HG03575 (cell line): Measurements from ENCODE around the gene SEC14L1.
"Not testable (repeated sequence)": the region's sequence is repeated elsewhere in the genome, so short reads cannot be mapped to it uniquely, and the experiment has no call there.

Source experiments
- ATAC-seq: cut with Tn5 transposase; IDR thresholded peaks from one replicate; pipeline ENCODE4 v1.9.1; 2021; ENCODE audit not compliant: unreplicated experiment, insufficient number of reproducible peaks, low FRiP score; ENCODE audit errors: extremely low read depth

SEC14L1 gene

GRCh38 chr17:77155125-77155524 is 14.4 kb downstream of the SEC14L1 start:
- ATAC-seq = no peak

DNA sequence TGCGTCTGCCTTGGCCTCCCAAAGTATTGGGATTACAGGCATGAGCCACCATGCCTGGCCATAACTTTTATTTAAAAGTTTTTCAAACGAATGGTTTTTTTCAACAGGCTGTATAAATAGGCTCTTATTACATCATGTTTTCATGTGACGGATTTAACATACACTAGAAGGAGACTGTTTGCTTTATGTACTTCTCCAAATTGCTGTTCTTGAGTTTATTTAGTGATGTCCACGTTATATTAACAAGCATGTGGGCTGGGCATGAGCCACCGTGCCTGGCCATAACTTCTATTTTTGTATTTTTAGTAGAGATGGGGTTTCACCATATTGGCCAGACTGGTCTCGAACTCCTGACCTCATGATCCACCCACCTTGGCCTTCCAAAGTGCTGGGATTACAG is 17.0 kb downstream of the SEC14L1 start:
- not testable (repeated sequence) for ATAC-seq

- no peak for ATAC-seq
These were observed 19.5 kb downstream of the SEC14L1 start for GRCh38 chr17:77160091-77160874.

GRCh38 chr17:77160875-77161530 is 20.2 kb downstream of the SEC14L1 start:
- no peak for ATAC-seq

DNA sequence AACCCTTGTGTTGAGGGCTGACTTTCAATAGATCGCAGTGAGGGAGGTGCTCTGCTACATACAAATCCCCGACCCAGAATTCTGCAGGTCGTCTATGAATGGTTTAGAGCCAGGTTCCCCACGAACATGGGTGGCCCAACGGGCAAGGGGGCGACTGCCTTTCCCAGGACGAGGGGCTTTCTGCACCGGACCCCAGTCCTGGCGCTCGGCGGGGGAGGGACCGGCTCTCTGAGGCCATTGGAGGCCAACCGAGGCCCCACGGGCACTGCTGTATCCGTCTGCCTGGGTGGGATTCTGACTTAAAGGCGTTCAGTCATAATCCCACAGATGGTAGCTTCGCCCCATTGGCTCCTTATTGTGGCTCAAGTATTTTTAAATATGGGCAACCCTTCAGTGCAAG is 21.2 kb downstream of the SEC14L1 start:
- ATAC-seq = no peak

GRCh38 chr17:77163001-77163400 is 22.2 kb downstream of the SEC14L1 start:
- no peak for ATAC-seq

- ATAC-seq = no peak
These were observed 22.9 kb downstream of the SEC14L1 start for GRCh38 chr17:77163511-77164280.

- ATAC-seq = no peak
These were observed 23.8 kb downstream of the SEC14L1 start for GRCh38 chr17:77164483-77165091.

- no peak for ATAC-seq
These were observed 24.8 kb downstream of the SEC14L1 start for GRCh38 chr17:77165577-77165976.

DNA sequence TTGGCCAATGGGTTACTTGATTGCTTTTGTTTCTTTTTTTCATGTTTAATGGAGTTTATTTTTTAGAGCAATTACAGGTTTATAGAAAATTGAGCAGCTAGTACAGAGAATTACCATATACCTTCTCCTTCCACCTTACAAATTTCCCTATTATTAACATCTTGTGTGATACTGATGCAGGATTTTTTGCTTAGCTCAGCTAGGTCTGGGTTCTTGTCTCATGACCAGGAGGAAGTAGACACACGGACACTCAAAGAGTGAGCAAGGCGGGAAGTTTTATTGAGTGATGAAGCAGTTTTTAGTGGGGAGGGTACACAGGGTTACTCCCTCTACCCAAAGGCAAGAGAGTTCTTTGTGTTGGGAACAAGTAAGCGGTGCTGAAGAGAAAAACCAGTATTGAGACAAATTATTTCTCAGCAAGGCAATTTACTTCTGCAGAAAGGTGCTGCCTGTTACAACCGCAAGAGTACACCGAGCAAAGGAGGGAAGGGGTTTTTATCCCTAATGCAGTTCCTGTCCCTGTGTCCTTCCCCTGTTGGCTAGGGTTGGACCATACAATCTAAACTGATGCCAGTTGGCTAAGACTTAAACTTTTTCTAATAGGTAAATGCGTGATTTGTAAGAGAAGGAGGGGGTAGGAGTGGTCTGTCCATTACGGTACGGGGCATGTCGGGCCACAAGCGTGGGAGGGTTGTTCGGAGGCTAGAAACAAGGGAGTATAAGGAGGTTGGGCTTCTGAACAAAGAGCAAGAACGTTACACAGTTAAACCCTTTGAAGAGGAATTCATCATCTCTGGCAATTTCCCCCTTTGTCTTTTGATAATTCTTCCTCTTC is 26.9 kb downstream of the SEC14L1 start:
- ATAC-seq = no peak

- no peak for ATAC-seq
These were observed 32.3 kb downstream of the SEC14L1 start for GRCh38 chr17:77173104-77173503.

- no peak for ATAC-seq
These were observed 34.3 kb downstream of the SEC14L1 start for GRCh38 chr17:77174928-77175661.

DNA sequence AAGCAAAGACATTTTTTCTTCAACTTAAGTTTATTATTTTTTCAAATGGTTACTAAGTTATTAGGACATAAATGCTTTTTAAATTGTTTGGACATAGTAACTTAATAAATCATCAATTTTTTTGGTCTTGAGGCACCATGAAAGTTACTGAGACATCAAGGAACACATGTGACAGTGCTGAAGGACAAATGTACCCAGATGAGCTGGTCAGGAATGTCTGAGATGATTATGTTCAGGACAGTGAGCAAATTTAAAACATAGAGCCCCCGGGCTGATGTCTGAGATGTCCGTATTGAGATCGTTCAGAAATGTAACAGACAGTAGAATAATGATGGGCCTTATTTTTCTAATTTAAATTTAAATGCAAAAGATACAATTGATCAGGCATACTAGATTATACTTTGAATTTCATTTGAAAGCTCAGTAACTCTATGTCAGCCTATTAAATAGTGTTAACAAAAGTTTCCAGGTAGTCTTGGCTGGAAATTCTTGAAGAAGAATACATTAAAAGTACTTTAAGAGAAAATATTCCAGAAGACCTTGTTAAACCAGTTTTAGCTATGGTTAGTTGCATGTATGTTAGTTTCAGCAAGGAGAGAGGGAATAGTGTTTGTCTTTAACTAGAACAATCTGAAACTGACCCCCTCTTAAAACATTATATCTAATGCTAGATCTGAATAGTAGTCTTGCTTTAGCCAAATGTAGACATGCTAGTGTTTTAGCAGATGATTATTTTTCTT is 36.4 kb downstream of the SEC14L1 start:
- ATAC-seq = no peak

GRCh38 chr17:77178050-77178449 is 37.3 kb downstream of the SEC14L1 start:
- ATAC-seq = no peak

- ATAC-seq = no peak
These were observed 37.8 kb downstream of the SEC14L1 start for GRCh38 chr17:77178563-77178962.

DNA sequence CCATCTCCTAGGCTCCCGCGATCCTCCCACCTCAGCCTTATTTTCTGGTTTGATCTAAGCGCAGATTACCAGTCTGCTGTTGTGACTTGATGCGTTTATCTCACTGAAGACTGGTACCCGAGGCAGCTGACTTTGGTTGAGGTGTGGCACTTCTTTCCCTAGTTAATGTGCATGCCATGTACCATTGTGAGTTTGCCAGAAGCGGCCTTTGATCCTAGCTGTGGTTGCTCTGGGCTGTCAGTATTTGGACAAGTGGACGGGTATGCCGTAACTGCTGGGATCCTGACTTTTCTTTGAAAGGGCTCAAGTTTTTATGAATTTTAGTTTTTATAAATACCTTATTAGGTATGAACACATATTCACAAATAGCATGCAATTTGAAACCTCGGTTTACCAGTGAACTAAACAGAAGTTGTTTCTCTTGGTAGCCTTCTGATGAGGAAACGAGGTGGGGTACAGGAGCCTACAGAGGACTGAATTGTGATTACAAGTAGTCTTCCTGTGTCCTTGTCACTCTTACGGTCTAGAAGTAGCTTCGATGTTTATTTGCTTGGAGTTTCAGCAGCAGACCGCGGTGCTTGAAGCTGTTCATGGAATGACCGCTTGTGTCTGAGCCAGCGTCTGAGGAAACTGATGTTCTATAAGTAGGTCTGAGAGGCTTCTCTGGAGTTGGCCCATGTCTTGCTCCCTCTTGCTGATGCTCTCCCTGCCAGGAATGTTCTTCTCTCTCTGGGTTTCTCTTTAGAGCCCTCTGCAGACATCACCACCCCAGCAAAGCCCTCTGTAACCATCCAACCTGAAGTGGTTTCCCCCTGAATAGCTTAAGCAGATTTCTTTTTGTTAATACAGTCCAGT is 40.0 kb downstream of the SEC14L1 start:
- ATAC-seq = no peak
